Adrenal gland (tissue), 5 donors: ENCODE measurements around the gene NOCT.
"Not testable (repeated sequence)": the region's sequence is repeated elsewhere in the genome, so short reads cannot be mapped to it uniquely, and the experiment has no call there.

Source experiments
- CTCF ChIP-seq, 6 experiments: fragments of 450-650 bp in 4 of 6; fragments of 200-600 bp in 2 of 6; sonication (generic) in 1 of 6; IDR thresholded peaks; 1 replicate in 5 of 6; 2 replicates in 1 of 6; pipeline versions ENCODE4 v1.5.1 to v1.8.0; 2016 to 2021; ENCODE audit warnings: antibody characterized with exemption in 6 of 6, mild to moderate bottlenecking in 2 of 6, moderate library complexity in 1 of 6
- POLR2A ChIP-seq, 2 donors: fragments of 450-650 bp; IDR thresholded peaks; one replicate each; pipeline ENCODE4 v1.6.1; 2017; ENCODE audit warnings: antibody characterized with exemption in 2 of 2, mild to moderate bottlenecking in 2 of 2, moderate library complexity in 1 of 2
- donor health status: DM: no; HTN: no; CAD: no.

DNA sequence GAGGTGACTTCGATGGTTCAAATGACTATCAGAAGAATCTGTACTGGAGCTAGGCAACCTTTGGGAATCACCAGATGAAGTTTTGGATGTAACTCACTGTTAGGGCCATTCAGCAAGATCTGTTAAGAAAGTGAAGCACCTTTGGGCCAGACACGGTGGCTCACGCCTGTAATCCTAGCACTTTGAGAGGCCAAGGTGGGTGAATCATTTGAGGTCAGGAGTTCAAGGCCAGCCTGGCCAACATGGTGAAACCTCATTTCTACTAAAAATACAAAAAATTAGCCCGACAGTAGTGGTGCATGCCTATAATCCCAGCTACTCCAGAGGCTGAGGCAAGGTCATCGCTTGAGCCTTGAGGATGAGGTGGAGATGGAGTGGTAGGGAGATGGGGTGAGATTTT, 15.4 kb upstream of the NOCT start:
- TF ChIP-seq CTCF, POLR2A (IDR thresholded peaks at IDR 0.05): not testable (repeated sequence)
